ENCODE measurements around the gene KRT9.

KRT9 gene

DNA sequence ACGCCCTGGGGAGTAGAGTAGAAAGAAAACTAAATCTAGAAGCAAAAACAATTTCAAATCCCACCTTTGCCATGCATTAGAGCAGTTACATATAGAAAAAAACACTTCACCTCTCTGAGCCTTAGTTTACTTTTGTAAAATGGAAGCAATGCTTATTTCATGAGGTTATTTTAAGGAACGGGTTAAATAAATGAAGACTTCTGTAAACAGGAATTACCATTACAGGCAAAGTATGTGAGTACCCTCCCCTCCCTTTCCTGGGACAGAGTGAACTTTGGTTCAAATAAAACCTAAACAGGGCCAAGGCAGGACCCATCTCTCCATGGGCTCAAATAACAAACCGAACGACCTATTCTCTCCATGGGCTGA lies 48.6 kb downstream of the KRT9 start:
- no peak for DNase-seq

DNA sequence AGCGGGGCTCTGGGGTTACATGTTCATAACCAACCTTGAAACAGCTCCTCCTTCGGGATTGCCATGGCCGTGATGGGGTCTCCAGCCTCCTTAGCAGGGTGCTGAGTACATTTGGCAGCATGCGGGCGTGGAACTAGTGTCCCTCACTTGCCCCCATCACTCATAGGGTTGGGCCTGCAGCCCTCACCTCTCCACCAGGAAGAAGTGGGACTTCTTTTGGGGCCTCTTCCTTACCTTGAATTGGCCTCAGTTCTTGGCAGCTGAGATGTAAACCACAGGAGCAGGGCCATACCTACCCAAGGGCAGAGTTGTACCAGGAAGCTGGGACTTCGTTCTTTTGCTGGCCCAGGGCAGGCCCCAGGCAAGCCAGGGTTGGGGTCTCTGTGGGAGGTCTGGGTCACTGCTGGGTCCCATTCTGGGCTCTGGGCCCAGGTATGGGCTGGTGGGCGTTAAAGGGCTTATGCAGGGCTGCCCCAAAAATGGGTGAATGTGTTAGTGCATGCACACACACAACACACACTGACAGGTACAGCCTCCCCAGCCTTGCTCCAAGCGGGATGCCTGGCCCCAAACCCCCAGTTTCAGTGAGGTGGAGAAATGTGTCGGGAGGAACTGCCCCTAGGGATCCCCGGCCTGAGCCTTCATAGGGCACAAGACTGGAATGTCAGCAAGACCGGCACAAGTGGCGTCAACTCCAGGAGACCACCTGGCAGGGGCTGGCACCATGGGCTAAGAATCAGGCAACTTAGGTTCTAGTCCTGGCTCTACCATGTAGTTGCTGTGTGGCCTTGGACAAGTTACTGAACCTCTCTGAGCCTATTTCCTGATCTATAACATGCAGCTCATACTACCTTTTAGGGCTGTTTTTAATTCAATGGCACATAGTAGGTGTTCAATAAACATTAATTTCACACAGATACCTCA lies 49.3 kb downstream of the KRT9 start:
- DNase-seq = no peak

DNA sequence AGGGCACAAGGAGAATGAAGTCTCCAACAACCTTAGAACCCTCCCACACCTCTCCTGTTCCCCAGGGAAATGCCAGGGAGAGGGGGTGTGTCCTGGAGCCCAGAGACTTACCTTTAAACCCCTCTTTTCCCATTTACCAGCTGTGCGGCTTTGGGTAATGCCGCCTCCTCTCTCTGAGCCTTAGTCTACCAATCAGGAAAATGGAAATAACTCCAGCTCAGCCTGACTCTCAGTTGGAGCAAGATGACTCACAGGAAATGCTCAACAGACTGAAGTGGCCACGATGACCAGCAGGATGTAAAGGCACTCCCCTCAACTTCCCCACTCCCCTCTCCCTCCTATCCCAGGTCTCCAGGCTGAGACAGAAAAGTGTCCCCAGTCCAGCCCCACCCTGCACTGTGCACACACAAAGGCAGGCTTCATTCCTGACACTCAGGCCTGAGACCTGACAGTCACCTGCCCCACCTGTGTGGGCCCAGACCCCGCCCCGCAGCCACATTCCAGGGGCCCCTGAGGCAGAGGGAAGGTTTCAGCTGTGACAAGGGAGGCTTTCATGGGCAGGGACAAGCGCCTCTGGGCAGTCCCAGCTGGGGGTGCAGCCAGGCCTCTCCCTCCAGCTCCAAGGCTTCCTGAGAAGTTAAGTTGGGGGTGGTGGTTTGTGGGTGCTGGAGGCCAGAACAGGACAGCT lies 50.1 kb downstream of the KRT9 start:
- no peak for DNase-seq

DNA sequence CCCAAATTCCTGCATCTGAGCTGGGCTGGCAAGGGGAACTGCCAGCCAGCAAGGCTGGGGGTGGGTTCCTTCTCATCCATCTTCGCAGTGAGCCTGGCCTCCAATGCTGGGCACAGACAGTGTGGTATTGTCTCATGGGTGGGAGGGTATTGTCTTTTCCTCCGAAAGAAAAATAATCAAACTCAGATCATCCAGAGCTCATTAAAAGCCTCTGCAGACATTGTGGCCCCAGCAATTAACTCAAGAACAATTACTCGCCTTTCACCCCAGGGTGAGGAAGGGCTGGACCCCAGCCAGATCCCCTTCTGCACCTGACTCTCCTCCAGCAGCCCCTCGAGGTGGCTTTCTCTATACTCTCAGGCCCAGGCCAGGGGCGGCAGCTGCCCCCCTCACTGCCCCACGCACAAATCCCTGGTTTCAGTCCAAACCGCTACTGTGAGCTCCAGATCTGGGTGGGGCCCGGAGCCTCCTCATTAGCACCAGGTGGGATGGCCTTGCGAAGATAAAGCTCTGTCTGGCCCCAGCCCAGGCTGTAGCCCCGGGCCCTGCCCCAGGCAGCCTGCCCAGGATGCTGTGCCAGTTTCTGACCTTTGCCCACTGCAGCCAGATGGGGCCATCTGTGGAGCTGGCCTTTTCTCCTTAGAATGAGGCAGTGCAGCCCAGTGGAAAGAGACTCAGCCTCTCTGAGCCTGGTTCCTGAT lies 50.9 kb downstream of the KRT9 start:
- DNase-seq = no peak

DNA sequence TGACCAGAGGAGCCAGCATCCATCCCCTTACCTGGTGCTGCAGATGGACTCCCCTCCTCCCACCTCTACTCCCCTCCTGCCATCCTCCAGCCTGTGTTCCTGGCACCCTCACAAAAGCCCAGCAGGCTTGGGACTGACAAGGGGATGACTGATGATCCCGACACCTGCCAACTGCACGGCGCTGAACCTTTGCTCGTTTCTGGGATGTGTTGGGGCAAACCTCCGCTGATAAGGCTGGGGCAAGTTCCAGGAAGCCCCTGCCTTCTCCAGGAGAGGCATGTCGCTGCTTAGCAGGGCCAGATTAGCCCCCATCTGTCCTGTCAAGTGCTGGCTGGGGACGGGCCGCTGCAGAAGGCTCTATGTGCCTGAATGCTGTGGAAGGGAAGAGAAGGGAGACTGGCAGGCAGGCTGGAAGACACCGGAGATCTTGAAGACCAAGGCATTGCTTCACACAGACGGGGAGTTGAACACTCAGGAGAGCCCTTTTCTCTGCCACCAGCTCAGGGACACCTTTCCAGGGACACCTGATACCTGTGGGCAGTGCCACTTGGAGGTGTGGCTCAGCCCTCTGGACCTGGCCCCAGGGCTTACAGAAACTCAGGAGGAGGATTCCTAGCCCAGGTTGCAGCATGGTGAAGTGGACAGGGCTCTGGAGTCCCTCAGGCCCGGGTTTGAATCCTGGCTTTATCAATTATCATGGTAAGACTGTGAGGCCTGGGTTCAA lies 52.2 kb downstream of the KRT9 start:
- DNase-seq = no peak

DNA sequence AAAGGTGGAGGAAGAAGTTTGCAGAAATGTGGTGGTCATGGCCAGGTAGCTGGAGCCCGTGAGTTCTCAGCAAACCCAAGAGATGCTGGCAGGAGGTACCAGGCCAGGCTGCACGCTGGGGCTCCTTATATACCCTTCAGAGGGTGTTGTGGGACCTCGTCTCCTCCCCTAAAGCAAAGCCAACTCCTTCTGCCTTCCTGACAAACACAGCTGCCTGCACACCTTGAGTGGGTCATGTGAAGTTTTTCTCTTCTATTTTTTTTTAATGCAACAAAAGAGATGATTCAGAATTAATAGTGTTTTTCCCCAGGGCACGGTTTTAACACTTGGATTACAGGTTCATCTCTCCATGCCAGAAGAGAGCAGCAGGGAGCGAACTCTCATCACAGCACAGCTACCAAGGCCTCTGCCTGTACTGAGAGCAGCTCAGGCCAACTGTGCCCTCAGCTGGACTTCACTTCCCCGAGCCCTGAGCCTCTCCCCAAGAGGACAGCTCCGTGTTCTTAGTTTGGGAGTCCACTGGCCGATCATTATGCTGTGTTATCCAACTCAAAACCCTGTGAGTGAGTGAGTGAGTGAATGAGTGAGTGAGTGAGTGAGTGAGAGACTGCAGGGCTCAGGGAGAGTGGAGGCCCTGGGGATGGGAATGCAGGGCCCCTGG lies 52.9 kb downstream of the KRT9 start, which contains the start of gene KRT15:
Gene KRT15 (minus strand): TSS at position 102 of the 661 bp plus-strand sequence. CDS start 63 bp downstream, at position 39.
- no peak for DNase-seq

DNA sequence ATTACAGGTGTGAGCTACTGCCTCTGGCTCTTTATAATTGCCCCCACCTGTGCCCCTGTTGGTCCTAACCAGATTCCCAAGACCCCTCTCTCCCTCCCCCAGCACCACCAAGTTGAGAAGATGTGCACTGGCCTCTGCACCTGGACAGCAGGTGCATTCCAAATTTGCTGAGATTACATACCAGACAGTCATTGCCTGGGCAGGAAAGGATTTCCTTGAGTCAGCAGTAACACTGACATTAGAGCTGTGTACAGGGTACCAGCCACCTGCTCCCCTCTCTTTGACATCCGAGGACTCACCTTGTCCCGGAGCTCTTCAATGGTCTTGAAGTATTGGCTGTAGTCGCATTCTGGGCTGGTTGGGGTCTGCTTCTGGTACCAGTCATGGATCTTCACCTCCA lies 53.8 kb downstream of the KRT9 start:
- no peak for DNase-seq

DNA sequence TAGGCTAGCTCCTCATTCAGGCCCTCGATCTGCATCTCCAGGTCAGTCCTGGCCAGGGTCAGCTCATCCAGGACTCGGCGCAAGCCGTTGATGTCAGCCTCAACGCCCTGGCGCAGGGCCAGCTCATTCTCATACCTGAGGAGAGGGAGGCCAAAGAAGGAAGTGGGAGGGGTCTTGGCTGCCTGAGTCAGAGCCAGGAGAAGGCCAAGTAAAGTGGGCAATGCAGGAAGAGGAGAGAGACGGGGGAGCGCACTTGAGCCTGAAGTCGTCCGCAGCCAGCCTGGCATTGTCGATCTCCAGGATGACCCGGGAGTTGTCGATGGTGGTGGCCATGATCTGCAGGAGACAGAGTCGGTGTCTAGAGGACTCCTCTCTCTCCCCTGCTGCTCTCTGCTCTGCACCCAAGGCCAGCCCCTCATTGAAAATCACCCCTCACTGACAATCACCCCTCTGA lies 55.0 kb downstream of the KRT9 start:
- DNase-seq = no peak

DNA sequence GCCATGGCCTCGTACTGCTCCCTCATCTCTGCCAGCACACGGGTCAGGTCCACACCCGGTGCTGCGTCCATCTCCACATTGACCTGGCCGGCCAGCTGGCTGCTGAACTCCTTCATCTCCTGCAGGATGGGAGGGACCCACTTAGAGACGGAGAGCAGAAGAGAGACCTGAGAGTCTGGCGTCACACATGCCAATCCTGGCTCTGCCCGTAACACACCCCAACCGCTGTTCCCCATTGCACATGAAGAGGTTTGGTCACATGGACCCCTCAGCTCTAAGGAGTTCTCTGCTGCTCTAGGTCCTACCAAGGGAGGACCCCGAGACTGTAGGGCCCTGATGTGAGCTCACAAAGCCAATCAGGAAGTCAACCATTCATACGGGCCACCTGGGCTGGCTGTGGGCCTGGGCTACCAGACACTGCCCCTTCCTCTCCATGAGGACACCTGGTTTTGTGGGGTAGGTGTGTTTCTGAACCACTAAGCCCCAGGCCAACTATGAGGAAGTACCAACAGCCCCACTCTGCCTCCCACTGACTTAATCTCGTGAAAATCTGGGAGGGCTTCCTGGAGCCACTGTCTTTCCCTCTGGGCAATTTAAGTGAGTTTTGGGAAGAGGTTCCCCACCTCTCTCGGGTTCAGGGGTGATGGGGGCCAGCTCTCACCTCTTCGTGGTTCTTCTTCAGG lies 55.6 kb downstream of the KRT9 start:
- no peak for DNase-seq

All from activated CD4-positive, alpha-beta T cell treated with anti-CD3 and anti-CD28 coated beads for 4 hours (primary cell).